Endothelial cell of umbilical vein (primary cell): ENCODE measurements around the gene CNST. TPM values are rescaled to one million over a fixed set of nuclear protein-coding genes. Genes with fewer than 3 reads are reported as not detected.

ENCODE experiments used
- BruUV-seq: library from RNA; stranded (reverse); fragments of 400-500 nt; replicated peaks from 2 replicates; lab custom pipeline; 2021; lab: Mats Ljungman, UMichigan
- CTCF ChIA-PET: fragments of 300-600, 350-600 bp; sonication (Branson Sonifier 250); formaldehyde crosslinking; loops from one replicate; lab custom pipeline; 2021; ENCODE audit warnings: antibody characterized with exemption, inconsistent platforms; lab: Charles Lee
- POLR2A ChIA-PET: fragments of 300-600, 350-600 bp; sonication (Branson Sonifier 250); formaldehyde crosslinking; loops from one replicate; lab custom pipeline; 2021; ENCODE audit warnings: antibody characterized with exemption, inconsistent platforms; lab: Charles Lee
- DNase-seq: peaks from one replicate; pipeline ENCODE4 v3.0.0-alpha.2; 2011; ENCODE audit warnings: low read depth, low spot score
- FAIRE-seq: peaks from 2 replicates; lab custom pipeline; 2011; peaks lifted over from hg19 to GRCh38; lab: Jason Lieb, UNC
- H2AFZ ChIP-seq: 2 replicates; pipeline ENCODE4 v1.6.0; 2012; ENCODE audit warnings: low read depth, low read length, control low read depth, inconsistent platforms
- H3K27ac ChIP-seq: 2 replicates; pipeline ENCODE4 v1.5.1; 2011; ENCODE audit warnings: low read depth, mild to moderate bottlenecking, control low read depth, low read length, moderate library complexity; ENCODE audit not compliant: insufficient read depth
- H3K27me3 ChIP-seq, 2 experiments: 2 replicates each; pipeline versions ENCODE4 v1.6.0 to v1.6.1; 2011; ENCODE audit warnings: low read length in 2 of 2, mixed read lengths in 1 of 2; ENCODE audit not compliant: control insufficient read depth in 2 of 2, insufficient read depth in 2 of 2
- H3K36me3 ChIP-seq, 2 experiments: 2 replicates in 1 of 2; 3 replicates in 1 of 2; pipeline ENCODE4 v1.5.1; 2011; ENCODE audit warnings: low read length in 2 of 2, mild to moderate bottlenecking in 1 of 2, moderate library complexity in 1 of 2; ENCODE audit not compliant: control insufficient read depth in 2 of 2, insufficient read depth in 2 of 2; ENCODE audit errors: extremely low read depth in 1 of 2
- H3K4me1 ChIP-seq: 3 replicates; pipeline ENCODE4 v1.5.1; 2011; ENCODE audit warnings: mild to moderate bottlenecking, low read length; ENCODE audit not compliant: control insufficient read depth, insufficient read depth; ENCODE audit errors: extremely low read depth
- H3K4me2 ChIP-seq: 2 replicates; pipeline ENCODE4 v1.6.1; 2011; ENCODE audit warnings: low read length, control low read depth, mixed read lengths; ENCODE audit not compliant: insufficient read depth
- H3K4me3 ChIP-seq, 3 experiments: fragments of 200-600 bp in 1 of 3; sonication (generic), shearing (Covaris generic) in 1 of 3; replicated peaks in 1 of 3; 2 replicates each; pipeline ENCODE4 v1.5.1; 2011 to 2016; ENCODE audit warnings: control low read depth in 3 of 3, low read length in 3 of 3, mild to moderate bottlenecking in 2 of 3, inconsistent platforms in 1 of 3, low read depth in 1 of 3, moderate library complexity in 1 of 3; ENCODE audit not compliant: insufficient read depth in 1 of 3
- H3K79me2 ChIP-seq: 2 replicates; pipeline ENCODE4 v1.6.0; 2012; ENCODE audit warnings: low read length, inconsistent platforms; ENCODE audit not compliant: control insufficient read depth, insufficient read depth
- H3K9ac ChIP-seq: replicated peaks from 2 replicates; pipeline ENCODE3; 2011; ENCODE audit warnings: low read length, control low read depth; ENCODE audit not compliant: insufficient read depth; ENCODE audit errors: extremely low read depth
- H3K9me1 ChIP-seq: replicated peaks from 3 replicates; pipeline ENCODE4 v1.6.0; 2011; ENCODE audit warnings: mild to moderate bottlenecking, low read length; ENCODE audit not compliant: control insufficient read depth, insufficient read depth; ENCODE audit errors: extremely low read depth
- H3K9me3 ChIP-seq: replicated peaks from 2 replicates; pipeline ENCODE4 v1.5.1; 2012; ENCODE audit warnings: low read length, inconsistent platforms; ENCODE audit not compliant: control insufficient read depth, insufficient read depth
- H4K20me1 ChIP-seq: replicated peaks from 2 replicates; pipeline ENCODE3; 2011; ENCODE audit warnings: mild to moderate bottlenecking, low read length; ENCODE audit not compliant: control insufficient read depth, insufficient read depth; ENCODE audit errors: extremely low read depth
- CTCF ChIP-seq, 2 donors: IDR thresholded peaks; 1 replicate in 1 of 2; 2 replicates in 1 of 2; pipeline ENCODE4 v1.5.1; 2011; ENCODE audit warnings: low read length in 2 of 2, mild to moderate bottlenecking in 2 of 2, moderate library complexity in 2 of 2, control low read depth in 1 of 2, inconsistent platforms in 1 of 2, low read depth in 1 of 2; ENCODE audit not compliant: insufficient read depth in 1 of 2; ENCODE audit errors: extremely low read depth in 1 of 2
- EZH2 ChIP-seq: IDR thresholded peaks from 2 replicates; pipeline ENCODE4 v1.6.1; 2012; ENCODE audit warnings: borderline replicate concordance, low read depth, mild to moderate bottlenecking, moderate library complexity, low read length, inconsistent platforms; ENCODE audit not compliant: severe bottlenecking
- FOS ChIP-seq: IDR thresholded peaks from 2 replicates; pipeline ENCODE4 v1.6.1; 2011; ENCODE audit warnings: mild to moderate bottlenecking, low read length, moderate library complexity, borderline replicate concordance; ENCODE audit not compliant: insufficient read depth
- GATA2 ChIP-seq: IDR thresholded peaks from 2 replicates; pipeline ENCODE4 v1.7.0; 2011; ENCODE audit warnings: low read depth, mild to moderate bottlenecking, moderate library complexity, mixed read lengths, low read length; ENCODE audit not compliant: insufficient read length, insufficient read depth
- JUN ChIP-seq: IDR thresholded peaks from 2 replicates; pipeline ENCODE4 v1.6.1; 2011; ENCODE audit warnings: borderline replicate concordance, low read depth; ENCODE audit not compliant: insufficient read length, insufficient read depth
- MAX ChIP-seq: IDR thresholded peaks from 2 replicates; pipeline ENCODE4 v1.6.1; 2011; ENCODE audit not compliant: insufficient read depth, insufficient read length
- MYC ChIP-seq: IDR thresholded peaks from one replicate; pipeline ENCODE4 v1.6.1; 2011; ENCODE audit warnings: mild to moderate bottlenecking, low read depth, low read length
- POLR2A ChIP-seq: IDR thresholded peaks from 2 replicates; pipeline ENCODE4 v1.6.1; 2012; ENCODE audit warnings: low read depth, mild to moderate bottlenecking, control low read depth, low read length
- POLR2AphosphoS5 ChIP-seq: IDR thresholded peaks from 2 replicates; pipeline ENCODE4 v1.6.1; 2012; ENCODE audit warnings: low read depth, mild to moderate bottlenecking, control low read depth, low read length, moderate library complexity; ENCODE audit not compliant: insufficient read depth
- dilution Hi-C: fragments of 300-500 bp; cut with MboI; formaldehyde crosslinking; loops from one replicate; pipeline ENCODE4 v1.15.0; 2019; ENCODE audit warnings: low sequenced_read_pairs; ENCODE audit not compliant: extremely low pct_ligation_motif_present
- intact Hi-C: fragments of 100-400 bp; cut with micrococcal nuclease; formaldehyde crosslinking; loops from one replicate; pipeline ENCODE4 v1.10.0; 2022
- polyA plus RNA-seq, 4 experiments: library from polyadenylated mRNA; depleted of rRNA in 3 of 4; stranded (reverse) in 3 of 4; unstranded in 1 of 4; fragments of >200 nt; gene quantifications; 2 replicates each; pipeline versions ENCODE4 v1.2.1 to v1.2.3, GENCODE V29; 2011 to 2012; ENCODE audit warnings: missing spikeins in 1 of 4
- total RNA-seq: library from RNA; stranded (reverse); gene quantifications from 2 replicates; pipeline ENCODE4 v1.2.3, GENCODE V29; 2021

CNST gene
- total and polyA plus RNA-seq, 2 donors (not counting 3 experiments of a cell fraction or from before 2014, with no cell fraction given) = 6.3 to 18.1 TPM

GRCh38 chr1:246638941-246639655 is 72.8 kb downstream of the CNST start:
- intact Hi-C loops (no loop called here), dilution Hi-C loops (no loop called here)
- no peak overlapping the region for H3K9ac ChIP-seq
- CTCF ChIA-PET = no interaction called here
- no peaks in the 10 kb centered on the region for H4K20me1 ChIP-seq
- no peaks in the 10 kb centered on the region for H3K9me3 ChIP-seq
- FAIRE-seq = no peak
- H3K27ac ChIP-seq = no peak overlapping the region
- DNase-seq = no peak
- H3K4me1 ChIP-seq = no peaks in the 10 kb centered on the region
- no peak overlapping the region for H3K4me2 ChIP-seq
- no peak overlapping the region for H3K4me3 ChIP-seq
- no peaks in the 10 kb centered on the region for H3K27me3 ChIP-seq
- POLR2A ChIA-PET = no interaction called here
- TF ChIP-seq MAX (no peak), JUN (no peak), EZH2 (no peak), FOS (no peak), CTCF (IDR thresholded peaks at IDR 0.05; ENCODE audit: extremely low read depth in 1 of 2, insufficient read depth in 1 of 2, low read depth in 1 of 2, low read length in 2 of 2) (no peak), GATA2 (no peak), POLR2AphosphoS5 (no peak), MYC (no peak), POLR2A (no peak)
- H2AFZ ChIP-seq = no peak overlapping the region
- no peaks in the 10 kb centered on the region for H3K9me1 ChIP-seq
- H3K36me3 ChIP-seq = peaks cover 0 to 13% of the 10 kb centered on the region in 2 experiments
- no peaks in the 10 kb centered on the region for H3K79me2 ChIP-seq
- BruUV-seq = no TSS peak
